Esophagus muscularis mucosa (tissue), 4 donors: ENCODE data around the gene STK33. TPM values are rescaled to one million over a fixed set of nuclear protein-coding genes. Genes with fewer than 3 reads are reported as not detected.

Source experiments
- DNase-seq: peaks from one replicate; pipeline ENCODE4 v3.0.0-alpha.2; 2017; ENCODE audit errors: extremely low spot score
- H3K27ac ChIP-seq, 4 donors: fragments of 200-600 bp; sonication (generic); replicated peaks in 1 of 4; 1 replicate in 3 of 4; 2 replicates in 1 of 4; pipeline ENCODE4 v1.5.1; 2016 to 2019; ENCODE audit warnings: mild to moderate bottlenecking in 1 of 4
- H3K27me3 ChIP-seq, 4 donors: fragments of 200-600 bp; sonication (generic); one replicate each; pipeline versions ENCODE4 v1.5.1 to v1.6.0; 2016 to 2019
- H3K36me3 ChIP-seq, 4 donors: fragments of 200-600 bp; sonication (generic); one replicate each; pipeline ENCODE4 v1.5.1; 2016 to 2019
- H3K4me1 ChIP-seq, 4 donors: fragments of 200-600 bp; sonication (generic); one replicate each; pipeline ENCODE4 v1.5.1; 2016 to 2019
- H3K4me3 ChIP-seq, 4 donors: fragments of 200-600 bp; sonication (generic); 1 replicate in 2 of 4; 2 replicates in 2 of 4; pipeline ENCODE4 v1.5.1; 2016 to 2019; ENCODE audit warnings: mild to moderate bottlenecking in 4 of 4, moderate library complexity in 1 of 4
- H3K9me3 ChIP-seq, 4 donors: fragments of 200-600 bp; sonication (generic); 1 replicate in 3 of 4; 2 replicates in 1 of 4; pipeline ENCODE4 v1.5.1; 2016 to 2019
- CTCF ChIP-seq, 3 experiments: fragments of 200-600 bp in 2 of 3; fragments of 450-650 bp in 1 of 3; sonication (generic) in 2 of 3; IDR thresholded peaks; one replicate each; pipeline ENCODE4 v1.5.1; 2017 to 2019; ENCODE audit warnings: antibody characterized with exemption in 3 of 3, mild to moderate bottlenecking in 2 of 3, moderate library complexity in 1 of 3
- EP300 ChIP-seq: sonication (generic); formaldehyde crosslinking; IDR thresholded peaks from one replicate; pipeline ENCODE4 v1.6.1; 2017; ENCODE audit warnings: antibody characterized with exemption
- POLR2A ChIP-seq: fragments of 450-650 bp; IDR thresholded peaks from one replicate; pipeline ENCODE4 v1.6.1; 2017; ENCODE audit warnings: antibody characterized with exemption, moderate library complexity, mild to moderate bottlenecking, low read depth
- POLR2AphosphoS5 ChIP-seq, 2 donors: sonication (generic); formaldehyde crosslinking; IDR thresholded peaks; one replicate each; pipeline ENCODE4 v1.6.1; 2017; ENCODE audit warnings: antibody characterized with exemption in 2 of 2
- WGBS: methylation state at CpG from one replicate; pipeline ENCODE4 v1.1.5; 2018; 5-methylcytosine and 5-hydroxymethylcytosine counted together
- intact Hi-C: fragments of 100-400 bp; cut with DNase I; formaldehyde crosslinking; loops from one replicate; pipeline ENCODE4 v1.15.1; 2023
- total RNA-seq, 4 donors: library from RNA; depleted of rRNA; stranded (reverse); fragments of >200 nt; gene quantifications; one replicate each; pipeline versions ENCODE4 v1.1.0 to v1.2.1, GENCODE V29; 2016

STK33 gene
- total RNA-seq, 4 donors from 2014 or later, result 12.7 to 29.1 (median 19.8) TPM

- Histone ChIP-seq H3K36me3 (no peaks in the 10 kb centered on the region), H3K9me3 (no peaks in the 10 kb centered on the region), H3K4me3 (no peak overlapping the region), H3K4me1 (peaks cover 5 to 24% (median 13%) of the 10 kb centered on the region in 4 donors), H3K27ac (no peak overlapping the region), H3K27me3 (no peaks in the 10 kb centered on the region)
- WGBS, result 100% methylated on average over 1 of the region's 1 CpG
- TF ChIP-seq POLR2A (no peak), EP300 (no peak), CTCF (IDR thresholded peaks at IDR 0.05) (no peak), POLR2AphosphoS5 (IDR thresholded peaks at IDR 0.05) (no peak)
- intact Hi-C loops, result no loop called here
- peak; percentile 19 for DNase-seq
These were observed 12.0 kb upstream of the STK33 start for GRCh38 chr11:8605971-8606563.

- WGBS, result 22% methylated on average over 9 of the region's 9 CpGs
These were observed 10.2 kb upstream of the STK33 start for GRCh38 chr11:8604078-8604723.

GRCh38 chr11:8603696-8604077 is 9.7 kb upstream of the STK33 start:
- peaks cover 5 to 13% (median 9%) of the 10 kb centered on the region in 4 donors for H3K4me1 ChIP-seq
- intact Hi-C loops, result no loop called here
- H3K27ac ChIP-seq, result peak overlapping the region in 1 of 4 donors; percentile 72
- no peaks in the 10 kb centered on the region for H3K36me3 ChIP-seq
- H3K9me3 ChIP-seq, result no peaks in the 10 kb centered on the region
- TF ChIP-seq POLR2AphosphoS5 (IDR thresholded peaks at IDR 0.05), result no peak
- TF ChIP-seq CTCF (IDR thresholded peaks at IDR 0.05), result no peak
- no peak for TF ChIP-seq EP300
- no peak for TF ChIP-seq POLR2A
- no peak overlapping the region for H3K4me3 ChIP-seq
- 69% methylated on average over 2 of the region's 2 CpGs for WGBS
- H3K27me3 ChIP-seq, result no peaks in the 10 kb centered on the region
- no peak for DNase-seq

More at GRCh38 chr11:8604078-8604723, 10.2 kb upstream of the STK33 start:
- Histone ChIP-seq H3K9me3 (no peaks in the 10 kb centered on the region), H3K4me3 (no peak overlapping the region), H3K36me3 (no peaks in the 10 kb centered on the region), H3K4me1 (peaks cover 5 to 13% (median 9%) of the 10 kb centered on the region in 4 donors), H3K27ac (peak overlapping the region; percentile 40 to 72 (median 56)), H3K27me3 (no peaks in the 10 kb centered on the region)
- TF ChIP-seq CTCF (IDR thresholded peaks at IDR 0.05) (peak; percentile 36 to 65 (median 46)), POLR2AphosphoS5 (IDR thresholded peaks at IDR 0.05) (peak; percentile 73 to 81), POLR2A (no peak), EP300 (no peak)
- intact Hi-C loops, result no loop called here
- DNase-seq, result peak; percentile 89

GRCh38 chr11:8601376-8602133 is 7.5 kb upstream of the STK33 start:
- no peak overlapping the region for H3K27ac ChIP-seq
- peak; percentile 88 for DNase-seq
- TF ChIP-seq CTCF (IDR thresholded peaks at IDR 0.05) (no peak), POLR2A (no peak), EP300 (no peak), POLR2AphosphoS5 (IDR thresholded peaks at IDR 0.05) (no peak)
- H3K9me3 ChIP-seq, result no peaks in the 10 kb centered on the region
- H3K27me3 ChIP-seq, result no peaks in the 10 kb centered on the region
- WGBS, result 88% methylated on average over 9 of the region's 9 CpGs
- H3K4me1 ChIP-seq, result peaks cover 5 to 23% (median 9%) of the 10 kb centered on the region in 4 donors
- no peaks in the 10 kb centered on the region for H3K36me3 ChIP-seq
- H3K4me3 ChIP-seq, result no peak overlapping the region
- intact Hi-C loops, result no loop called here
